HG02588 (cell line): ENCODE data around the gene DOP1B.
"Not testable (repeated sequence)": the region's sequence is repeated elsewhere in the genome, so short reads cannot be mapped to it uniquely, and the experiment has no call there.

ENCODE experiments used
- ATAC-seq: cut with Tn5 transposase; IDR thresholded peaks from one replicate; pipeline ENCODE4 v1.9.1; 2021; ENCODE audit warnings: mild to moderate bottlenecking, moderate library complexity; ENCODE audit not compliant: unreplicated experiment

Gene DOP1B

GRCh38 chr21:36170823-36171222 is 14.2 kb downstream of the DOP1B start:
- ATAC-seq = no peak

GRCh38 chr21:36171336-36171735 is 14.7 kb downstream of the DOP1B start:
- ATAC-seq = no peak

GRCh38 chr21:36171741-36172331 is 15.2 kb downstream of the DOP1B start:
- no peak for ATAC-seq

GRCh38 chr21:36174780-36175179 is 18.2 kb downstream of the DOP1B start:
- ATAC-seq = no peak

- no peak for ATAC-seq
Measured at GRCh38 chr21:36175771-36176565, 19.3 kb downstream of the DOP1B start.

- no peak for ATAC-seq
Measured at GRCh38 chr21:36178349-36178748, 21.7 kb downstream of the DOP1B start.

GRCh38 chr21:36179145-36179544 is 22.5 kb downstream of the DOP1B start:
- ATAC-seq = no peak

GRCh38 chr21:36180963-36181362 is 24.3 kb downstream of the DOP1B start:
- no peak for ATAC-seq

GRCh38 chr21:36183144-36183795 is 26.6 kb downstream of the DOP1B start:
- no peak for ATAC-seq

- ATAC-seq = no peak
Measured at GRCh38 chr21:36184545-36184944, 27.9 kb downstream of the DOP1B start.

- no peak for ATAC-seq
Measured at GRCh38 chr21:36185523-36185922, 28.9 kb downstream of the DOP1B start.

GRCh38 chr21:36186081-36186480 is 29.5 kb downstream of the DOP1B start:
- ATAC-seq = no peak

- ATAC-seq = no peak
Measured at GRCh38 chr21:36186506-36187399, 30.1 kb downstream of the DOP1B start.

- no peak for ATAC-seq
Measured at GRCh38 chr21:36188081-36188681, 31.6 kb downstream of the DOP1B start.

GRCh38 chr21:36188937-36189336 is 32.3 kb downstream of the DOP1B start:
- ATAC-seq = no peak

GRCh38 chr21:36190736-36191135 is 34.1 kb downstream of the DOP1B start:
- ATAC-seq = no peak

- ATAC-seq = no peak
Measured at GRCh38 chr21:36193200-36193599, 36.6 kb downstream of the DOP1B start.

GRCh38 chr21:36194024-36194423 is 37.4 kb downstream of the DOP1B start:
- no peak for ATAC-seq

GRCh38 chr21:36195613-36196012 is 39.0 kb downstream of the DOP1B start:
- ATAC-seq = no peak

- no peak for ATAC-seq
Measured at GRCh38 chr21:36199021-36199420, 42.4 kb downstream of the DOP1B start.

GRCh38 chr21:36199575-36199974 is 43.0 kb downstream of the DOP1B start:
- ATAC-seq = not testable (repeated sequence)
